Mononuclear cell (primary cell): ENCODE data around the gene CGB5. TPM values are rescaled to one million over a fixed set of nuclear protein-coding genes. Genes with fewer than 3 reads are reported as not detected.

ENCODE experiments used
- H3K27me3 ChIP-seq: 2 replicates; pipeline ENCODE4 v1.6.0; 2011; ENCODE audit warnings: low read length, control low read depth; ENCODE audit not compliant: insufficient read depth
- H3K4me1 ChIP-seq: 2 replicates; pipeline ENCODE4 v1.5.1; 2011; ENCODE audit warnings: mild to moderate bottlenecking, low read length, control low read depth; ENCODE audit not compliant: insufficient read depth
- H3K4me3 ChIP-seq: 2 replicates; pipeline ENCODE4 v1.5.1; 2011; ENCODE audit warnings: mild to moderate bottlenecking, low read length, moderate library complexity
- H3K9me3 ChIP-seq: 2 replicates; pipeline ENCODE4 v1.5.1; 2011; ENCODE audit warnings: low read depth, mild to moderate bottlenecking, control low read depth, low read length
- total RNA-seq: library from RNA; depleted of rRNA; stranded (reverse); fragments of >200 nt; gene quantifications from one replicate; pipeline ENCODE4 v1.2.3, GENCODE V29; 2012

Gene CGB5
- total RNA-seq, 1 donor, result not detected

- Histone ChIP-seq H3K4me3 (peak within 1 kb of the TSS; percentile 96), H3K27me3 (no peaks in the 10 kb centered on the region), H3K4me1 (peaks cover 32% of the 10 kb centered on the region)
These were observed 41.6 kb downstream of the CGB5 start, which contains the start of gene SNRNP70 for GRCh38 chr19:49085020-49085867. SNRNP70 (plus strand) TSS chr19:49085451; CDS start chr19:49086415, 964 bp downstream.

GRCh38 chr19:49085868-49086232 is 42.2 kb downstream of the CGB5 start:
- Histone ChIP-seq H3K4me3 (peak overlapping the region; percentile 96), H3K27me3 (no peaks in the 10 kb centered on the region), H3K9me3 (no peaks in the 10 kb centered on the region)

More at GRCh38 chr19:49085020-49085867, 41.6 kb downstream of the CGB5 start, which contains the start of gene SNRNP70:
- H3K9me3 ChIP-seq, result no peaks in the 10 kb centered on the region

GRCh38 chr19:49086296-49086695 is 42.6 kb downstream of the CGB5 start:
- Histone ChIP-seq H3K4me1 (peaks cover 32% of the 10 kb centered on the region), H3K27me3 (no peaks in the 10 kb centered on the region), H3K9me3 (no peaks in the 10 kb centered on the region), H3K4me3 (peak overlapping the region; percentile 96)

More at GRCh38 chr19:49085868-49086232, 42.2 kb downstream of the CGB5 start:
- peaks cover 32% of the 10 kb centered on the region for H3K4me1 ChIP-seq

- Histone ChIP-seq H3K4me3 (no peak overlapping the region), H3K27me3 (no peaks in the 10 kb centered on the region), H3K9me3 (no peaks in the 10 kb centered on the region)
These were observed 47.9 kb downstream of the CGB5 start for GRCh38 chr19:49091391-49092038.

GRCh38 chr19:49092686-49093085 is 49.0 kb downstream of the CGB5 start:
- no peak overlapping the region for H3K4me3 ChIP-seq
- H3K27me3 ChIP-seq, result no peaks in the 10 kb centered on the region
- peaks cover 6% of the 10 kb centered on the region for H3K4me1 ChIP-seq
- H3K9me3 ChIP-seq, result no peaks in the 10 kb centered on the region

More at GRCh38 chr19:49091391-49092038, 47.9 kb downstream of the CGB5 start:
- H3K4me1 ChIP-seq, result peaks cover 18% of the 10 kb centered on the region

Other genes with a start within 250 kb of the CGB5 start
- 3.9 TPM for gene BCAT2, start 232.8 kb upstream of the CGB5 start, total RNA-seq
- 0.42 TPM for gene HSD17B14, start 207.4 kb upstream of the CGB5 start, total RNA-seq
- 1.3 TPM for gene PLEKHA4, start 175.2 kb upstream of the CGB5 start, total RNA-seq
- gene PPP1R15A, start 171.4 kb upstream of the CGB5 start, total RNA-seq, result 644 TPM
- 0.31 TPM for gene TULP2, start 145.1 kb upstream of the CGB5 start, total RNA-seq
- gene NUCB1, start 143.5 kb upstream of the CGB5 start, total RNA-seq, result 166 TPM
- 0.21 TPM for gene DHDH, start 110.1 kb upstream of the CGB5 start, total RNA-seq
- 26.6 TPM for gene BAX, start 89.0 kb upstream of the CGB5 start, total RNA-seq
- 2,689 TPM for gene FTL, start 78.5 kb upstream of the CGB5 start, total RNA-seq
- gene GYS1, start 50.5 kb upstream of the CGB5 start, total RNA-seq, result 10.0 TPM
- gene RUVBL2, start 50.0 kb upstream of the CGB5 start, total RNA-seq, result 19.9 TPM
- gene LHB, start 26.8 kb upstream of the CGB5 start, total RNA-seq, result not detected
- not detected for gene CGB3, start 19.5 kb upstream of the CGB5 start, total RNA-seq
- not detected for gene CGB2, start 12.0 kb upstream of the CGB5 start, total RNA-seq
- not detected for gene CGB1, start 7.0 kb upstream of the CGB5 start, total RNA-seq
- not detected for gene CGB8, start 5.3 kb downstream of the CGB5 start, total RNA-seq
- not detected for gene CGB7, start 13.9 kb downstream of the CGB5 start, total RNA-seq
- gene NTF4, start 21.0 kb downstream of the CGB5 start, total RNA-seq, result not detected
- gene KCNA7, start 28.9 kb downstream of the CGB5 start, total RNA-seq, result under 0.01 TPM
- 136 TPM for gene SNRNP70, start 41.6 kb downstream of the CGB5 start, total RNA-seq
- 2.5 TPM for gene LIN7B, start 70.5 kb downstream of the CGB5 start, total RNA-seq
- gene C19orf73, start 75.3 kb downstream of the CGB5 start, total RNA-seq, result 3.5 TPM
- gene PPFIA3, start 75.7 kb downstream of the CGB5 start, total RNA-seq, result 1.2 TPM
- gene HRC, start 111.5 kb downstream of the CGB5 start, total RNA-seq, result not detected
- gene TRPM4, start 113.9 kb downstream of the CGB5 start, total RNA-seq, result 1.5 TPM